IMR-90 (cell line): ENCODE results near the gene HSF2BP.
A peak's percentile ranks its signal among the peaks of the same experiment; 100 is the strongest.

Experiments used
- CEBPB ChIP-seq: IDR thresholded peaks from 2 replicates; pipeline ENCODE4 v1.6.1; 2012; ENCODE audit warnings: low read depth, low read length, improper control_type of control experiment
- POLR2A ChIP-seq: IDR thresholded peaks from 2 replicates; pipeline ENCODE4 v1.6.1; 2012; ENCODE audit warnings: mild to moderate bottlenecking, low read depth, low read length
- RAD21 ChIP-seq: IDR thresholded peaks from 2 replicates; pipeline ENCODE4 v1.6.1; 2012; ENCODE audit warnings: low read length, improper control_type of control experiment
- RCOR1 ChIP-seq: IDR thresholded peaks from 2 replicates; pipeline ENCODE4 v1.6.1; 2012; ENCODE audit warnings: mild to moderate bottlenecking, low read length, improper control_type of control experiment; ENCODE audit not compliant: insufficient replicate concordance
- SMC3 ChIP-seq: fragments of 150-350 bp; IDR thresholded peaks from 2 replicates; pipeline ENCODE4 v1.6.1; 2016; ENCODE audit warnings: low read depth, mild to moderate bottlenecking, antibody characterized with exemption, low read length, moderate library complexity
- TF ChIP-seq, protein P1 (sequence below): conservative IDR thresholded peaks from 2 replicates; pipeline ENCODE4 v1.5.1; 2012; ENCODE audit warnings: mild to moderate bottlenecking, low read depth, low read length, improper control_type of control experiment
- TF ChIP-seq, protein P2 (sequence below): fragments of 150-350 bp; IDR thresholded peaks from 2 replicates; pipeline ENCODE4 v1.6.1; 2017; ENCODE audit warnings: mild to moderate bottlenecking, antibody characterized with exemption, low read length, low read depth

DNA sequence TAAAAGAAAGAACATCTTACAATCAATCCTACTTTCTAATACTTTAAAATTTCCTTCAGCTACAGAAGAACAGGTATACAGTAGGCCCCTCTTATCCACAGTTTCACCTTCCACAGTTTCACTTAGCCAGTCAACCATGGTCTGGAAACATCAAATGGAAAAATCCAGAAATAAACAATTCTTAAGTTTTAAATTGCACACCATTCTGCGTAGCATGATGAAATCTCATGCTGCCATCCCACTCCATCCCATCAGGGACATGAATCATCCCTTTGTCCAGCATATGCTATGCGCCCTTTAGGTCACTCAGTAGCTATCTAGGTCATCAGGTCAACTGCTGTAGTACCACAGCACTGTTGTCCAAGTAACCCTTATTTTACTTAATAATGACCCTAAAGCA is 67.7 kb downstream of the HSF2BP start:
- TF ChIP-seq, protein P1, sequence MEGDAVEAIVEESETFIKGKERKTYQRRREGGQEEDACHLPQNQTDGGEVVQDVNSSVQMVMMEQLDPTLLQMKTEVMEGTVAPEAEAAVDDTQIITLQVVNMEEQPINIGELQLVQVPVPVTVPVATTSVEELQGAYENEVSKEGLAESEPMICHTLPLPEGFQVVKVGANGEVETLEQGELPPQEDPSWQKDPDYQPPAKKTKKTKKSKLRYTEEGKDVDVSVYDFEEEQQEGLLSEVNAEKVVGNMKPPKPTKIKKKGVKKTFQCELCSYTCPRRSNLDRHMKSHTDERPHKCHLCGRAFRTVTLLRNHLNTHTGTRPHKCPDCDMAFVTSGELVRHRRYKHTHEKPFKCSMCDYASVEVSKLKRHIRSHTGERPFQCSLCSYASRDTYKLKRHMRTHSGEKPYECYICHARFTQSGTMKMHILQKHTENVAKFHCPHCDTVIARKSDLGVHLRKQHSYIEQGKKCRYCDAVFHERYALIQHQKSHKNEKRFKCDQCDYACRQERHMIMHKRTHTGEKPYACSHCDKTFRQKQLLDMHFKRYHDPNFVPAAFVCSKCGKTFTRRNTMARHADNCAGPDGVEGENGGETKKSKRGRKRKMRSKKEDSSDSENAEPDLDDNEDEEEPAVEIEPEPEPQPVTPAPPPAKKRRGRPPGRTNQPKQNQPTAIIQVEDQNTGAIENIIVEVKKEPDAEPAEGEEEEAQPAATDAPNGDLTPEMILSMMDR, result no peak
- TF ChIP-seq POLR2A, result no peak
- TF ChIP-seq RAD21, result no peak
- TF ChIP-seq RCOR1, result no peak
- peak; percentile 43; the same call in 1 of the 2 replicates for TF ChIP-seq CEBPB
- TF ChIP-seq, protein P2, sequence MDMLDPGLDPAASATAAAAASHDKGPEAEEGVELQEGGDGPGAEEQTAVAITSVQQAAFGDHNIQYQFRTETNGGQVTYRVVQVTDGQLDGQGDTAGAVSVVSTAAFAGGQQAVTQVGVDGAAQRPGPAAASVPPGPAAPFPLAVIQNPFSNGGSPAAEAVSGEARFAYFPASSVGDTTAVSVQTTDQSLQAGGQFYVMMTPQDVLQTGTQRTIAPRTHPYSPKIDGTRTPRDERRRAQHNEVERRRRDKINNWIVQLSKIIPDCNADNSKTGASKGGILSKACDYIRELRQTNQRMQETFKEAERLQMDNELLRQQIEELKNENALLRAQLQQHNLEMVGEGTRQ, result no peak
- TF ChIP-seq SMC3, result no peak
